ENCODE measurements around the gene TEX36.
"Not testable (repeated sequence)": the region's sequence is repeated elsewhere in the genome, so short reads cannot be mapped to it uniquely, and the experiment has no call there.

Gene TEX36, protein sequence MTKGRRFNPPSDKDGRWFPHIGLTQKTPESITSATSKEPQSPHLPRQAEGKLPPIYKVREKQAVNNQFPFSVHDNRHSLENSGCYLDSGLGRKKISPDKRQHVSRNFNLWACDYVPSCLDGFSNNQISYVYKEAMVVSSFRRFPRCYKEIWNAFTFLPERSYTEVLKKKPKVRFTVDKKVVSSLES
- total RNA-seq, result 0 reads per million in 2 experiments

DNA sequence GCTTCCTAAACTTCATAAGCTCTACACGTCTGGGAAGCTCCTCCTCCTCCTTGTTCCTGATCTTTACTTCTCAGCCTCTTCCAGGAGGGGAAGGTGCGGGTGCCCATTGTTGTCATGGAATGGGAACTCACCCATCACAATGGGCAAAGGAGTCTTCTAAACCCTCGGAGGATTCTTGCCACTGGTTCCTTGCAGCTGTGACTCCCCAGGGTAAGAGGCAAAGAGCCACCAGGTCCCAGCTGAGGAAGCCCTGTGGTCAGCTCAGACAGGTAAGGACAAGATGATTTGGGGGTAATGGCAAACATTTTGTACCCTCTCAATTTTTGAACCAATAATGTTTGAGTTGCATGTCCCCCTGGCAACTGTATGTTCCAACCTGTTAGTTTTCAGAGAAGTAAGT is at the start of gene TEX36:
TEX36 (minus strand) TSS at position 101 of the 400 bp plus-strand sequence. CDS start 174 bp downstream, outside the sequence.
- DNase-seq (ENCODE audit: low read depth), result no peak

DNA sequence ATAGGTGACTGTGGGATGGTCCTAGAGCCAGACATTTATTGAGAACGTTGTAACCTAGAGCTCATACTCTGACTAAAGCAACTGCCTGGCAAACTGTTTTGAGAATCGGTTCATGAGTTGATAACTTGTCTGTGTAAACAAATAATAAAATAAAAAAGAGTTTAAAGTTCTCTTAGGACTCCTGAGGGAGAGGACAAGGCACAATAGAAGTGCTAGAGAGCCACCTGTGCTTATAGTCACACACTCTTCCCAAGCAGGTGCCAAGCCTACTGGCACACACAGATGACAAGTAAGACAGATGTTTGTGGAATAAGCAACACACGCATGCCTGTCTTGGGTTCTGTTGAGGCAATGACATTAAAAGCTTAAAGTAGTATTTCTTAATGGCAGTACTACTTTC is 44.5 kb upstream of the TEX36 start:
- no peak for DNase-seq (ENCODE audit: low read depth)

DNA sequence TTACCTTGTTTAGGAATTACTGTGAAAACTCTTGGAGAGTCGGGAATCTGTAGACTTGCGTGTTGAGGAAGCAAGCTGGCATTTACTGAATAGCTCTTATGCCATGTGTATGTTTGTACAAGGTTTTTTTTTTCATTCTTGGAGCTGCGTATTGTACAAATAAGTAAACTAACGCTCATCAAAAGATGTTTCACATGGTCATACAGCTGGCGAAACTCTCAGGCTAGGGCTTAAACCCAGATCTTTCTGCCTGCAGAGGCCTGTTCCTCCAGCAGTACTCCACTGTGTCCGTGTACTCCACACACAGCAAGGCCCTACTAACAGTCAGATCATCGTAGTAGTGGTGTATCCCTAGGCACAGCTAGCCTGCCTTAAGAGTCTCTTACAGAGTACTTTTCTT is 44.0 kb upstream of the TEX36 start:
- DNase-seq (ENCODE audit: low read depth), result no peak

DNA sequence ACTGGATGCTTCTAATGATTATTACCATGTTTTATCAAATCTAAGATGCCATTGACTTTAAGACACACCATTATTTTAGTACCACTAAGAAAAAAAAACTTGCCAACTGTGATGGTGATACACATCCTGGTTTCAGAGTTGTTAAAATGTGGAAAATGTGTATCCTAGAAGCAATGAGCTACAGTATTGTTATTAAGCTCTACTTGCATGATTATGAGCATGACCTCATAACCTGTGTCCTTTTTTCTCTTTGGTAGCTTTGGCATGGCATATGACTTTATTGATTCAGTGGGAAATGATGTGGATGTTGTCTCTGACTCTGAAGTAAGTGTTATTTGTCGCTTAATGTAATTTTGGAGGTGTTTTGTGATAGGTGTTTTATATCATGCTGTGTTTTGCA is 39.8 kb upstream of the TEX36 start:
- DNase-seq (ENCODE audit: low read depth), result no peak

DNA sequence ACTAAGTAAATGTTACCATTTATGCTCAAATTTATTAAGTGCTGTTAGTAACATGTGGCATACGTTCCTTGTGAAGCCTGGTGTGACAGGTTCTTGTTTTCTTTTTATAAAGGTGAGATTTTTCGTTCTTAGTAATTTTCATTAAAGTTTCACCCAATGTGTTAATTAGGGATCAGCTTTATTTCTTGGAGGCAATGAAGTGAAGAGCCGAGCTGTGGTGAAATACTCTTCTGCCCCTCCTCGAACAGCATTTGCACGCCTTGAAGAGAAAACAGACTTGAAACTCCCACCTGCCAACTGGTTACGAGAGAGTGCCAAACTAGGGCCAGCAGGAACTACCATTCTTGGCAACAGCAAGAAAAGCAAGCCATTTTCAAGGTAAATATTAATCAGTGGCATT is 38.1 kb upstream of the TEX36 start:
- no peak for DNase-seq (ENCODE audit: low read depth)

DNA sequence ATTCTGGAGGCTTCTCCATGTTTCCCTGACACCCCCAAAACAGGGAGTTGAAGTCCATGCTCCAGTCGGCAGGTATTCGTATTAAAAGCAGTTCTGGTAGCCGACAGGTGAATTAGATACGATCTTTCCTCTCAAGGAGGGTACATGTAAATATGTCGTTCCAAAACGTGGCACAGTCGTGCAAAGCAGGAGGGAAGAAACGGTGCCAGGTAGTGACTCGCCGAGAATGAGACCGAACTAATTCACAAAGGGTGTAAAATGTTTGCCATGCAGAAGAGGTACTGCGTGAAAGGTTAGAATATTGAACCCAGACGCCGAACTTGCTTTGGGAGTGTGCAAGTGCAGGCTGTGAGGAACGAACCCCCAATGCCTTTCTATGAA is 37.0 kb upstream of the TEX36 start:
- DNase-seq (ENCODE audit: low read depth), result no peak

DNA sequence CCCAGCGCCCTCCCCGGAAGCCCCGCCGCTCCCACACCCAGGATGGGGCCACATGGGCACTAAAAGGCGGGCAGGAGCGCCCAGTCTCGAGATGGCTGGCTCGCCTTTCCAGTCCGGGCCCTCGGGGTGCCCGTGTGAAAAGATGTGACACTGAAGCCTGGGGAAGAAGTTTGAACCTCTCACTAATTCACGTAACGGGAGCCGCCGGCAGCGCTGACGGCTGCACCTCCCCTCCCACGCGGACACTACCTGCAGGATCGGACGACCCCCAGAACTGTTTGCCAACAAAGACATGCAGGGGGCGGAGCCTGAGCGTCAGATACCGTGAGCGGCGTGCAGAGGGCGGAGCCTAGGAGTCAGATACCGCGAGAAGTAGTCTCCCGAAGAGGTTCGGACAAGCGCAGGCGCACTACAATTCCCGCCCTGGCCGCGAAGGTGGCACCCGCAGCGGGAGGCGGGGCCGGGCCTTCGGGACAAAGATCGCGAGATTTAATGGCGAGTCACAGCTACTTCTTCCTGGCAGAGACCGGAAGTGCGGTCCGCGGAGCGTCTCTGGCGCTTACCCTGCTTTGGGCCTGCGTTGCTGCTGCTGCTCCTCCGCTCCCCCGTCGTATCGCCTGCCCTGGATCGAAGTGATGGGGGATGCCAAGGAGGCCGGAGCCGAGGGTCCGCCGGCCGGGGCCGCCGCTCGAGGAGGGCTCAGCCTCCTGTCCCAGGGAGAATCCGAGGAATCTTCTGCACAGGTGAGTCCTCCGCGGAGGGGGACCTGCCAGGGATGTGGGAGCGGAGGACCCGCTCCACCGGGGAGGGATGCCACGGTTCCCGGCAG is 36.4 kb upstream of the TEX36 start, which contains the start of gene EDRF1:
EDRF1 (plus strand) TSS at position 537 of the 829 bp plus-strand sequence; CDS start at position 636, 99 bp downstream.
- DNase-seq (ENCODE audit: low read depth), result peak; percentile 99

DNA sequence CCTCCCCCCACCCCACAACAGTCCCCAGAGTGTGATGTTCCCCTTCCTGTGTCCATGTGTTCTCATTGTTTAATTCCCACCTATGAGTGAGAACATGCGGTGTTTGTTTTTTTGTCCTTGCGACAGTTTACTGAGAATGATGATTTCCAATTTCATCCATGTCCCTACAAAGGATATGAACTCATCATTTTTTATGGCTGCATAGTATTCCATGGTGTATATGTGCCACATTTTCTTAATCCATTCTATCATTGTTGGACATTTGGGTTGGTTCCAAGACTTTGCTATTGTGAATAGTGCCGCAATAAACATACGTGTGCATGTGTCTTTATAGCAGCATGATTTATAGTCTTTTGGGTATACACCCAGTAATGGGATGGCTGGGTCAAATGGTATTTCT is 31.8 kb upstream of the TEX36 start:
- not testable (repeated sequence) for DNase-seq (ENCODE audit: low read depth)

DNA sequence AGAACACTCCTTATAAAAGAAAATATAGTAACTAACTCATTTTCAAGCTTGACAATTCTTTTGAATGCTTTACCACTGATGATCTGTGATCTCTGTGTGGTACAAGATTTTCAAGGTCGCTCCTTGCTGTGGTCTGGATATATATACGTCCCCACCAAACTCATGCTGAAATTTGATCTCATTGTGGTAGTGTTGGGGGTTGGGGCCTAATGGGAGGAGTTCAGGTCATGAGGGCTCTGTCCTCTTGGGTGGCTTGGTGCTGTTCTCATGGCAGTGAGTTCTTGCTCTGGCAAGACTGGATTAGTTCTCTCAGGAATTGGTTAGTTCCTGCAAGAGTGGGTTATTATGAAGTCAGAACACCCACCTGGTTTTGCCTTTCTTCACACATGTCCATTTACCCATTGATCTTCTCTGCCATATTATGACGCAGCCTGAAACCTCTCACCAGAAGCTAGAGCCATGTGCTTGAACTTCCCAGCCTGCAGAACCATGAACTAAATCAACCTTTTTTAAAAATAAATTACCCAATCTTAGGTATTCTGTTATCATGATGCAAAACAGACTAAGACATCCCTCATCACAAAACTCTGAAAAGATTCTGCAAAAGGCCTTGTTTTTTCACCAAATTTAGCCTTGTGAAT is 28.3 kb upstream of the TEX36 start:
- DNase-seq (ENCODE audit: low read depth), result no peak

DNA sequence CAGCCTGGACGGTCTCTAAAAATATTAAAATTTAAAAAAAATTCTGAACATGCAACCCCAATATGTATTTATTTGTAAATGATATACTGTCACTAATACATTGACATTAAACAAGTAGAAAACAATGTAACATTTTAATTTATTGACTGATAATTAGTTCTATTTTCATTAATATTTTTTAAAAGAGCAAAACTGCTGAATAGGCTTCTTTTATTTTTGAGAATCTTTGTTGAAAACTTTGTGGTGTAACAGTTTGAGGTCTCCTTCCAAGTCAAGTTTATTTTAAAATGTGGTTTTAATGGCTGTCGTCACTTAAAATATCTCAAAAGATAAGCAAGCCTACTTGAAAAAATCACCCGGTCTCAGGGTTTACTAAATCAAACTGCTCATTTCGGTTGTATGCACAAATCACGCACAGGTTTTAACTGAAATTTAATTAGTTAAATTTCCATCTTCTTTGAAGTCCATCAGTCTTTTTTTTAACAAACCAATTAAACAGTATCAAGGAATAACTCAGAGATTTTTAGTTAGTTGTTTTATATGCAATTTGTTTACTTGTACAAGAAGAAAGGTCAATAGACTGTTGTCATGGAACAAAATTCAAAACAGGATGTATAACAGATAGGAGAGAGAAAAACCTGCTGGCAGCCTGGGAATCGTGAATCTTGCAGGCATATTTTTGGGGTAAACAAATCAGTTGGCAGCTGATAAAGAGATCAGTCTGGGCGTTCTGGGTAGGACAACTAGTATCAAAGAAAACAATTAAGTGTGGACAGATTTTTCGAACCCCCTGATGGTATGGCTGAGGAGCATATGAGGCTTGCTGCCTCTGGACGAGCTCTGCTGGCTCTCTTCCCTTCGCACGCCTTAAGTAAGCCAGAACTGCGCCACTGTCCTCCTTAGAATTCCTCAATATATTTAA is 26.9 kb upstream of the TEX36 start:
- no peak for DNase-seq (ENCODE audit: low read depth)

DNA sequence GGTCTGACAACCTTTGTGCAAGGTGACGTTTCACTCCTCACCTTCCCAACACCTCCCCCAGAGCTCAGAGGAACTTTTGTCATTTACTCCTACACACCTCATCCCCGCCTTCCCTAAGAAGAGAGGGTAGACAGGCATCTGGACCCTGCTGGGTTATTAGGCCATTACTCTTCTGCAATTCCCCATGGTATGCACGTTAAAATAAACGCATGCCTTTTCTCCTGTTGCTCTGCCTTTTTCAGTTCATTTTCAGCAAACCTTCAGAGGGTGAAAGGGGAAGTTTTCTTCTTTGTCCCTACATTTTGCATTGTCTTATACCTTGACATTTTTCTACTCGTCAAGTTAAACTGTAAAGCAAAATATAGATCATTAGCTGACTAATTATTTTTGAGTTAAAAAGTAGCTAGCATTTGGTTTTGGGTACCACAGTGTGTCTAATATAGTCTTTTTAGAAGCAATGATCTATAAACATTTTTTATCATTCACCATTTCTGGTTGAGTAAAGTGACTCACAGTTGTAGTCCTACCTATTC is 26.1 kb upstream of the TEX36 start:
- DNase-seq (ENCODE audit: low read depth), result no peak

DNA sequence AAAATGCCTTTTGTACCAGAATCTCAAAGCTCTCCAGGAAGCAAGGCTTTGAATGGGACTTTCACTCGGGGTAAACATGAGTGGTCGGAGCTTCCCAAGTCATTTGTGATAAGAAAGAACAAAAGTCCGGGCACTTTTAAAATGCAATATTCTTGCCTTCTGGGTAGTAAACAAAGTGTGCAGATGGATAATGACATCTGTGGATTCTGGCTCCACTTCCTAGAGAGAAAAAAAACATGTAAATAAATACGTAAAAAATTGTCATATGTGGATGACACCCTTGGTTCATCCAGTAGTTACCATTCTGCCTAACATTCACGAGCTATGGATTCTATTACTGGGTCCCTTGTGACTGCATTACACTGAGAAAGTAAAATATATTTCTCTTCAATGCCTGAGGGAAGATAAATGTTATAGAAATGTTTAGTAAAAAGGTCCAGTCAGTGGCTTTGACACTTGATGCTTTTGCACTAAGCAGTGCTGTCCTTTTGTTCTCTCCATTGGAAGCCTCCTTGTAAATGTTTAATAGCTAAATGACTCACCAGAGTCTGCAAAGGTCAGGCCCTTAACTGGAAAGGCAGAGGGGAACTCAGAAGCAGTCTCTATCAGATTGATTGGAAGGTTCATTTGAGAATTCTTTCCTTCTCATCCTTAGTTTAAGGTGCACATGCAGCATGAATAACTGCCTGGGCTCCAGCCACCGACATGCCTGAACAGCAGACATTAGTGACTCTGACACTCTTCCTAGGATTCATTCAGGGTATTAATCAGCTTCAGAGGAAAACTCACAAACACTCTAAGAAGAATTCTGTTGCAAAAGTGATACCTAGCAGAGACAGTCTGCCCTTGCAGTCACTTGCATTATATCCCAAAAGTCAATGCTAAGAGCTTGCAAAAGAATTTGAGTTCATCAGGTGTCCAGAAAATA is 24.8 kb upstream of the TEX36 start:
- DNase-seq (ENCODE audit: low read depth), result no peak

DNA sequence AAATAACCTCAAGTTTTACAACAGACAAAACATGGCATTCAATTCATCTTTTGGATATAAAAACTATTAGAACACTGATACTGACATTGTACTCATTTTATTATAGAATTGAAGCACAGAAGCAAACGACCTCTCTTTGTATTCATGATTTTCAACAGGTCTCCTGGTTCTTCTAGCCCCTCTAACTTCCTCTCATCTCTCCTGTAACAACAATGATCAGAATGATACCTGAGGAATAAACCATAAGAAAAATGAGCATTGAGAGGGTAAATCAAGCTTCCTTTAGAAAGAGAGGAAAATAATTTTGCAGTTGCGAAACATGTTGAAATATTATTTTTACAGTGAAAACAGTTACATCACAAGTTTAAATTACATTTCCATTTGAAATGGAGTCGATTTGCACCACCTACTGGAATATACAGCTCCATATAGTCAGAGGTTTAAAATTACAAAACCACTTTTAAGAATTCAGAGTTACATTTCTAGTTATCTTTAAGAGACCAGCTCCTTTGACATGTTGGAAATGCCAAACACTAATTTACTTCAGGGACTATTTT is 17.5 kb upstream of the TEX36 start:
- no peak for DNase-seq (ENCODE audit: low read depth)

DNA sequence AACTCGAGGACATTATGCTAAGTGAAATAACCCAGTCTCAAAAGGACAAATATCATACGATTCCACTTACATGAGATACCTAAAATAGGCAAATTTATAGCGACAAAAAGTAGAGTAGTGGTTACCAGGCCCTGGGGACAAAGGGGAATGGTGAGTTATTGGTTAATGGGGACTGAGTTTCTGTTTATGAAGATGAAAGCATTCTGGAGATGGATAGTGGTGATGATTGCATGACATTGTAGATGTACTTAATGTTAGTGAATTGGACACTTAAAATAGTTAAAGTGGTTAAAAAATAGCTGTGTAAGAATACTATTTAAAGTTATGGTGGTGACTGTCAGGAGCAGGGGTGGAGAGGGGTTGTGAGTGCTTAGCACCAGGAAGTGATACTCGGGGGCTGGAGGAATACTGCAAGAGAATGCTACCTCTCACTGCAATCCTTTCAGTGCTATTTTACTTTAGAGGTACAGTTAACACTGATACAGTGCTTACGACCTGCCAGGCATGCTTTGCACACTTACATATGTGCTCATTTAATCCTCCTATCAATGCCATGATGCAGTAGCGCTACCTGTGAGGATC is 16.7 kb upstream of the TEX36 start:
- no peak for DNase-seq (ENCODE audit: low read depth)

DNA sequence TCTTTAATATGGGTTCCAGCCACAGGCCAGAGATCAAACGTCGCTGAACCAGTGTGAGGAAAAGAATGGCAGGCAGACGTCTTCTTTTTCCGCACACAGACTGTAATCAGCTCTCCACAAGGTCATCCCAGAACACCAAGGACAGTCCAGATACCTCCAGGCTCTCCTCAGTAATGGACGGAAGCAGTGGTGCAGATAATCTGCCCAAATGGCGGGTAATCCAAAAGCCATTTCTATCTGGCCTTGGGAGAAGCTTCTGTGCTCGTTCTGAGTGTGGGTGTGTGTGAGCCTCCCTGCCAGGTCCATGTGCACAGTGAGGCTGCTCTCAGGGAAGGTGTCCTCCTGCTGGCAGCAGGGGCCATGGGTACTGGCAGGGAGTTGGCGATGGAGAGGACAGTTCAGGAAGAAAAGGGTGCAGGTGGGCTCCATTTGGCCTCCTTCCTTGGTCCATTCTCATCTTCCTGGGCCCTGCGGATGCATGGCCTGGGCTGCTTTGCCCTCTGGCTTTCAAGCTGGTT is 15.6 kb upstream of the TEX36 start:
- no peak for DNase-seq (ENCODE audit: low read depth)

DNA sequence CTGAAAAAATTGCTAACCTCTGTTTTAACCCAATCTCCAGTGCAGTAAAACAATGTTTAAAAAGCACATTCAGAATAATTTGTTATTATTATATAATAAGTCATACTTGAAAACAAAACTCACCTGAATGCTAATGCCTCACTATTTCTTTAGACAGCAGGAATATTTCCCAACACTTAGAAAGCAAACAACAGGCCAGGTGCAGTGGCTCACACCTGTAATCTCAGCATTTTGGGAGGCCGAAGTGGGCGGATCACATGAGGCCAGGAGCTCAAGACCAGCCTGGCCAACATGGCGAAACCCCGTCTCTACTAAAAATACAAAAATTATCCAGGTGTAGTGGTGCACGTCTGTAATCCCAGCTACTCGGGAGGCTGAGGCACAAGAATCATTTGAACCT is 13.9 kb upstream of the TEX36 start:
- DNase-seq (ENCODE audit: low read depth), result not testable (repeated sequence)

DNA sequence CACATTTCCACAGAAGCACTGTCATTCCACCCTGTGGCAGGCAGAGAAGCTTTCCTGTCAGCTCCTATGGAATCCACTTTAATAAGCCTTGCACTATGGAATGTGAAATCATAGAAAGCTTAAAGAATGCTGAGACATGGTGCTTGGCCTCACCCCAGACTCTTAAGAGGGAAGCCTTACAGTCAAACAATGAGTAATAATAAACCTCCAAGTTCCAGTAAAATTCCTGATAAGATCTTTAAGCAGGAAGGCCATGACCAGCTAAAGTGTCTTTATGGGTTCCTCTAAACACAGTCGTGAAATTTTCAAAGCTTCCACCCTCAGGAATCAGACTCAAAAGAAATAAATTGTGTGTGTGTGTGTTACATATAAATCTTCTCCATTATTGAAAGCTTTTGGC is 11.9 kb upstream of the TEX36 start:
- DNase-seq (ENCODE audit: low read depth), result no peak

DNA sequence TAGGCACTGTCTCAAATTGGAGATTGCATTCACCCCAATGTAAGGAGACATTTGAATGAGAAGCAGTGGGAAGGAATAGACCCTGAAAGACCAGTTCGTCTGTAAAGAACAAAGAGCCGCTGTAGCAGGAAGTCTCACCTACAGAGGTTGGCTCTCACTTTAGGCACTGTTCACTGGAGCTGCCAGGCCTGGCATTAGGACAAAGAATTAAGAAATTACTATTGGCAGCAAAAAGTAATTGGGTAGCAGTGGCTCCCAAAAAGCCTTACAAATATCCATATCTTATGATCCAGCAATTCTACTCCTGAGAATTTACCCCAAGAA is 10.5 kb upstream of the TEX36 start:
- no peak for DNase-seq (ENCODE audit: low read depth)

DNA sequence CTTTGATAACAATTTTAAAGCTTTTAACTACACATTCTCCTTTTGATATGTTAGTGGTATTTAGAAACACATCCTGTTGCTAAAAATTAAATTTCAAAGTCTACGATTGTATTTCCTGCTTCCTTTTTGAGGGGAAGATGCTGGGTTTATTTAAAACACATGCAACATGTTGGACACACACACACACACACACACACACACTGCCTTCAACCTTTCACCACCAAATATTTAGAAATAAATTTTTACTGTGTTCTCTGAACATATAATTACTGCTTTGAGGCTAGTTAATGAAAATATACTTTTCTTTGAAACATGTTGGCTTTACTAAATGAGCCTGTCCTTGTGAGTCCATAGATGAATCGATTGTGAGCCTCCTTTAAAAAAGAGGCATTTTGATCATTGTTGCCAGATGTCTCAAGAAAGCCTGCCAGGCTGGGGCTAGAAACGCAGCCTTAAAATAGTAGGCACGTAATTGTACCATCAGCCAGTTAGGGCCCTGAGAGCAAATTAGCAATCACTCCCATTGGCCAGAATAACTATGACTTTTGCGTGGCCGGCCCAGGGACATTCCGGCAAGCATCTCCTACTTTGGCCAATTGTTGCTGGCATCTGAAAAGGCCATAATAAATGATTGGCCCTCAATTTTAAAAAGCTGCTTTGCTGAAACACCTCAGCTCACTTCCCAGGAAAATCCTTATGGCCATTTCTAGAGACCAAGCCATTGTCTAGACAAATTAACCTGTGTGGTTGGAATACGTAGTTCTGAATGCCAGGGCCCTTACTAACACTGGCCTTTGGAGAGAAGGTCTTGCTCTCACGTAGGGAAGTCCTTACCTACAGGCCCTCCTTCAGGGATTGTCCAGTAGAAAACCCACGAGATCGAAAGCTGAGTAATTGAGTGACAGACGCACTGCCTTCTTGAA is 9.9 kb upstream of the TEX36 start:
- DNase-seq (ENCODE audit: low read depth), result no peak

Data from T follicular helper cell (primary cell).